GM19025 (cell line): ENCODE results near the gene SLC7A6OS.

Source experiments
- ATAC-seq: cut with Tn5 transposase; IDR thresholded peaks from one replicate; pipeline ENCODE4 v1.9.1; 2021; ENCODE audit warnings: mild to moderate bottlenecking, low read depth, moderate library complexity; ENCODE audit not compliant: unreplicated experiment

Gene SLC7A6OS

DNA sequence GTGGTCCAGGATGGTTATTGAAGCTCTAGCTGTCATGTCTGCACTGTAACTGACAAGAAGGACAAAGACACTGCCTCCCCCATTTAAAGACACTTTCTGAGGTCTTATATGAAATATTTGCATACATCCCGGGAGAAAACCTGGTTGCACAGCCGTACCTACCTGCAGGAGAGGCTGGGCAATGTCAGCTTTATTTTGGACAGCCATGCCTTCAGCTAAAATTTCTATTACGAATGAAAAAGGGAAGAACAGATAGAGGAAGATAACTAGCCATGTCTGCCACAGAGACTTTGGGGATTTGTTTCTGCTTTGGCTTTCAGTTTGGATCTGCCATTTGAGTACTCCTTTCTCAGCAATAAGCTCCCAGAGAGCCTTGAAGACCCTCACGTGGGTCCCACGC, 27.4 kb downstream of the SLC7A6OS start:
- no peak for ATAC-seq

- ATAC-seq: no peak
Measured at GRCh38 chr16:68282064-68282452, 28.7 kb downstream of the SLC7A6OS start.

GRCh38 chr16:68281368-68282063, 29.2 kb downstream of the SLC7A6OS start:
- no peak for ATAC-seq

DNA sequence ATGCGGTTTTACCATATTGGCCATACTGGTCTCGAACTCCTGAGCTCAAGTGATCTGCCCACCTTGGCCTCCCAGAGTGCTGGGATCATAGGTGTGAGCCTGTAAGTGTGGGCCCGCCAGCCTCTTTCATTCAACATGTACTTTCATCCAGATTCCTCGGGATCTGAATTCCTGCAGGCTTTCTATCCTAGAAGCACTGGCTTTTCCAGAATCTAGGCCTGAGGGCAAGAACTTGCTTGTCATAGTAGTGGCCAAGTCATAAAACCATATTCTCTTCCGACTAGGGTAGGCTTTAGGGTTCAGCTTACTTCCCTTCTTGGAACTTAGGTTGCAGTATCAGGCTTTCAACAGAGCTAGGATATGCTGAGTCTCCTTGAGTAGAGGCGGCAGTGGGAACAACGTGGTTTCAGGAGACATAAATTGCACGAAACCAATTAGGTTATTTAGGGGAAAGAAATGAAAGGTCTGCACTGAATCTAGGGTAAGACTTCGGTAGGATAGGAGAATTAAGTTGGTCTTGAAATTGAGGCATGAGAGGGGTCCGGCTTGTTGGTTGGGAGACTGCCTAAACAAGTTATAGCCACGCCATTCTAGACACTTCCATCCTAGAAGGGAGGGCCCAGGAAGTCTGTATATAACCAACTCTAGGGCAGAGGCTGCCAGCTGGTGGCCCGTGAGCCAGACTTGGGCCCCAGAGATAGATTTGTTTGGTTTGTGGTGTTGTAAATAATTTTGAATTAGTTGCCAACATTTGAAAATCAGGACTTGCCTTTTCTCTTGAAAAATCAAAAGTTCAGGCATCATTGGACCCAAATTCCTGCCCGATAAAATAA, 30.8 kb downstream of the SLC7A6OS start:
- ATAC-seq: no peak

- no peak for ATAC-seq
Measured at GRCh38 chr16:68276223-68276622, 34.5 kb downstream of the SLC7A6OS start.

- ATAC-seq: no peak
Measured at GRCh38 chr16:68275611-68276191, 35.0 kb downstream of the SLC7A6OS start.

GRCh38 chr16:68274441-68274840, 36.3 kb downstream of the SLC7A6OS start:
- no peak for ATAC-seq

DNA sequence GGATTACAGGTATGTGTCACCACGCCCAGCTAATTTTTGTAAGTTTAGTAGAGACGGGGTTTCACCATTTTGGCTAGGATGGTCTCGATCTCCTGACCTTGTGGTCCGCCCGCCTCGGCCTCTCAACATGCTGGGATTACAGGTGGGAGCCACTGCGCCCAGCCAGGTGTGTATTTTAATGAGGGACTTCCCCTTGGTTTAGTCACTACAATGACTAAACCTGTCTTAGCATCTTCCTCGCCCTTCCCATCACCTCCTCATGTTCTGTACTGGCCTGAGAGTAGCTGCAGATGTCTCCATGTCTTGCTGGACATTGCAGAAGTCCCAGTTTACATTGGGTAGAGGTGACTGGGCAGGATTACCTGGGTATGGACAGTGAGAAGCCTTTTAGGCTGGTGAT, 36.9 kb downstream of the SLC7A6OS start:
- ATAC-seq: no peak

DNA sequence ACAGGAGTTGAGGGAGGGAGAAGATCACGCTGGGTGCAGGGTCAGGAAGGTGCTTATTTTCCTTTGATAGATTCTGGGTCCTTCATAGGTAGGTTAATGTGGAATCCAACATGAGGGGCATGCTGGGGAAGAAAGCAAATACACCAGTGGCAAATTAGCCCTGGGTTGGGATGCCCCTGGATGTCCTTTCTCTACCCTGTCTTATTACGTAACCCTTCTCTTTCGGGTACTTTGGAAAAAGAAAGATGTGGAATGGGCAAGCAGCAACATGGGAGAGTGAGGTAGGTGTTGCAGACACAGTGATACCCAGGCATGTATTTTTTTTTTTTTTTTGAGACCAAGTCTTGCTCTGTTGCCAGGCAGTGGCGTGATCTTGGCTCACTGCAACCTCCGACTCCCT, 37.3 kb downstream of the SLC7A6OS start:
- ATAC-seq: no peak

DNA sequence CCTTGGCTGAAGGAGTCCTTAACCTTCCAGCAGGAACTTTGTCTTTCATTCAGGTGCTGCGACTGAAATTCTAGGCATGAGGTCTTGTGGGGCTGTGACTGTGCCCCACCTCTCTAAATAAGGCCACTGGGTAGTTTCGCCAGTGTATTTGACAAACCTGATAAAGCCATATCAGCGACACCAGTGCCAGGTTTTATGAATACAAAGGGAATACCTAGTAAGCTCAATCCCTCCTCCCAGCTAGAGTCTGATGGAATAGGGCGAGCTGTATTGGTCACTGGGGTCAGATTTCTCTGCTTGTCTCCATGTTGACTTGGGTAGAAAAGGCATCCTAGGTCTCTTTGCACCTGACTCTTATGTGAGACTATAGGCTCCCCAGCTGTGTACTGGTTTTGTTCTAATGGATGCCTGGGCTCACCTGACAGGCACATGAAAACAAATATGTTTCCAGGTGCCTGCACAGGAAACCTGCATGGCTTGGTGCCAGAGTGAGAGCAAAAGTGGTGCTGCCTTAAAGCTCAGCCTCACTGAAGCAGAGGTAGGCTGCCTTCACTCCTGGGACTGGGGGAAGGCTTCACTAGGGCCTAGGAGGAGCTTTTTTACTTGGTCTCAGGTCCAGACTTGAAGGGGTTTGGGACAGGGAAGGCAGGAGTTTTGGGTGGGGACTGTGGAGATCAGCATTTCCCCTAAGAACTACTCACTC, 38.1 kb downstream of the SLC7A6OS start:
- ATAC-seq: no peak

- no peak for ATAC-seq
Measured at GRCh38 chr16:68270353-68270752, 40.4 kb downstream of the SLC7A6OS start.

GRCh38 chr16:68269793-68270192, 41.0 kb downstream of the SLC7A6OS start:
- no peak for ATAC-seq

- ATAC-seq: no peak
Measured at GRCh38 chr16:68267612-68268405, 42.9 kb downstream of the SLC7A6OS start.

DNA sequence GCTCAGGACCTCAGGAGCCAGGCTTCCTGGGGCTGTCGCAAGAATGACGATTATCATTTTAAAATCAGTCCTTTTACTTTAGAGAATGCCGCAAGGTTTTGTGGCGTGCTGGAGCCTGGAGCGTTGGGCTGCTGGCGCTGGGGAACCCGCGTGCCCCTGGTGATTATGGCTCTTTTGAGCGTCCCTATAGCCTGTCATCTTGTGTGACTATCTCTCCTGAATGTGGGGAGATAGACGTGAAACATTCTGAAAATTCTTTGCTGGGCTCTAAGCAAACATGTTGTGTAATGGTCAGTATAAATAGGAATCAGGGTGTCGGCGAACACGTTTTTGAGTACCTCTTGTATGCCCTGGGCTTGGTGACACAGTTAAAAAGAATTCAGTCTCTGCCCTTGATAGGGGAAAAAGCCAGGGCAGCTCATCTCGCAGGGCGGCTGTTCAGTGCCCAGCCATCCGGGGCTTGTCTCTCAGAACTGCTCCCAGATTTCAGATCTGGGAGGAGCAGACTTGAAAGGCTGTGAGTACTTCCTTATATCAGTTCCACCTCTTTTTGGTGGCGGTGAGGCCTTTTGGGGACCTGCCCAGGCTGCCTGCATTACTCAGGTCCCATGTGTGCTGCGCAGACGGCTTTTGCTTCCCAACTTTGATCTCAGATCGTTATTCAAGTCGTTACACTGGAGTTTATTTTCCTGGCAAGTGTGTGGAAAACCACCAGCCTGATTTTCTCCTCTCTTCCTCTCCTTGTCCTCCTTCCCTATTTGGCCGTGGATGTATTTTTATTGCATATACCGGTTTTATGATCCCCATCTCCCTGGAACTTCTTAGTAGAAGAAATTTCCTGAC, 45.4 kb downstream of the SLC7A6OS start:
- no peak for ATAC-seq

GRCh38 chr16:68264128-68265077, 46.3 kb downstream of the SLC7A6OS start, which contains the start of gene SLC7A6:
Gene SLC7A6, plus strand, starts transcription at chr16:68264526. Its CDS starts 10,201 bp downstream, at chr16:68274727.
- peak; percentile 68 for ATAC-seq

DNA sequence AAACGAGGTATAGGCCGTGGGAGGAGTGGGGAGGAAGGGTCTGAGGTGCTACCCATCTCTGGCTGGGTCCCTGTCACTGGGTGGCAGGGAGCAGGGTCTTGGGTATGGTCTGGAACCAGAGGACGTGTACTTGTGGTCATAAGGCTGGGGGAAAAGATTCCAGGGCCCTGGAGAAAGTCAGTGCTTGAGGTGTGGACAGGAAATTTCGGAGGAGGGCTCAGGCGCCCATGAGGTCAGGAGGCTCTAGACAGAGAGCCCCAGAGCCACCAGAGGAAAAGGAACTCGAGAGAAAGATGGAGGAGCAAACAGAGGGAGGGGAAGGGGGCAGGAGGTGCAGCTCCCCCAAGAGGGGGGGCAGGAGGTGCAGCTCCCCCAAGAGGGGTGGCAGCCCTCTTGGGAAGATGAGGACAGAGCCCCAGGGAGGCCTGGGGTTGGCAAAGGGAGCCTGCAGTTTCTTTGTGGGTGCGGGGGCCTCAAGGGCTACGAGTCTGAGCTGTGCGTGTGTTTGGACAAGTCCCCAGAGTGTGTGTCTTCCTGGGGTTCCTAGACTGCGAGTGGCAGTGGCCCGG, 47.1 kb downstream of the SLC7A6OS start:
- peak; percentile 4 for ATAC-seq

DNA sequence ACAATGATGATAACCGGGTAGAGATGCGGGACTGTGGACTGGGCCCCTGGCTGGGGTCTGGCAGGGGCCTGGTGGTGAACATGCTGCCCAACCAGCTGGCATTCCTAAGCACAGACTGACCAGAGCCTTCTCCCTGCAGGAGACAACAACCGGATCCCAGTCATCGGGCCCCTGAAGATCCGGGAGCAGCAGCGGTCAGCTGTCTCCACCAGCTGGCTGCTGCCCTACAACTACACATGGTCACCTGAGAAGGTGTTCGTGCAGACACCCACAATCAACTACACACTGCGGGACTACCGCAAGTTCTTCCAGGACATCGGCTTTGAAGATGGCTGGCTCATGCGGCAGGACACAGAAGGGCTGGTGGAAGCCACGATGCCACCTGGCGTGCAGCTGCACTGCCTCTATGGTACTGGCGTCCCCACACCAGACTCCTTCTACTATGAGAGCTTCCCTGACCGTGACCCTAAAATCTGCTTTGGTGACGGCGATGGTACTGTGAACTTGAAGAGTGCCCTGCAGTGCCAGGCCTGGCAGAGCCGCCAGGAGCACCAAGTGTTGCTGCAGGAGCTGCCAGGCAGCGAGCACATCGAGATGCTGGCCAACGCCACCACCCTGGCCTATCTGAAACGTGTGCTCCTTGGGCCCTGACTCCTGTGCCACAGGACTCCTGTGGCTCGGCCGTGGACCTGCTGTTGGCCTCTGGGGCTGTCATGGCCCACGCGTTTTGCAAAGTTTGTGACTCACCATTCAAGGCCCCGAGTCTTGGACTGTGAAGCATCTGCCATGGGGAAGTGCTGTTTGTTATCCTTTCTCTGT, 51.5 kb downstream of the SLC7A6OS start:
- no peak for ATAC-seq
